ENCODE measurements around the gene PRKCA.

The PRKCA gene

DNA sequence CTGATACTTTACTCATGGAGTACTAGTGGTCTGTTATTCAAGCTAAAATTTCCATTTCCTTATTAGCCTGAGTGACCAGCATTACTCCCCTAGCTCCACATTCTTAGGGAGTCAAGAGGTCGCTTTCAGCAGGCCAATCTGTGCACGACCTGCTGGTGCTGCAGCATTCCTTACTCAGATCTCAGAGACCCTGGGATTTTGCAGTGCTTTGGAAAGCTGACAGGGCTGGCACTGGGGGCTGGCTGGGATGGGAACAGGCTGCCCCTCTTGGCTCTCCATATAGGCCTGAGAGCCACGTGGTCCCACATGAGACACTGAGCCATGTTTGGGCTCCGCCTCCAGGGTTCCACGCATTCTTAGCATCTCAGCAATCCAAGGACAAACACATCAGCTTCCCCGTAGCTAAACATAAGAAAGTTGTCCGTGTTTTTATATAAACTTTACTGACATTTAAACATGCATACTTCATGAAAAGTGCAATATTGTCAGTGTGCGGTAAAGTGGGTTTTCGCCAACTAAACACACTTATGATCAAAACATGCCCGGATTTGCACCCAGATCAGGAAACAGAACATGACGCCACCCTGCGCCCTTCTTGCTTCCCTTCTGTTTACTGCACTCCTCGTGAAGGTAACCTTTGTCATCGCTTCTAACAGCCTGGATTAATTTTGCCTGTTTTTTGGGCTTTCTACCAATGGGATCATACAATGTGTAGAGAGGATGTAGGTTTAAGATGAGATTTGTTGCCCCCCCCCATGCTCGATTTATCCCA lies 278.0 kb downstream of the PRKCA start:
- no peak for DNase-seq
- TF ChIP-seq POLR2A (IDR thresholded peaks at IDR 0.05; ENCODE audit: low read length) = no peak
- no peak for TF ChIP-seq GATA1 (IDR thresholded peaks at IDR 0.05; ENCODE audit: low read depth, low read length)

GRCh38 chr17:66580956-66581391 lies 278.6 kb downstream of the PRKCA start:
- no peak for TF ChIP-seq POLR2A (IDR thresholded peaks at IDR 0.05; ENCODE audit: low read length)
- TF ChIP-seq GATA1 (IDR thresholded peaks at IDR 0.05; ENCODE audit: low read depth, low read length) = no peak

GRCh38 chr17:66582373-66583111 lies 280.1 kb downstream of the PRKCA start:
- no peak for DNase-seq
- TF ChIP-seq GATA1 (IDR thresholded peaks at IDR 0.05; ENCODE audit: low read depth, low read length) = no peak
- no peak for TF ChIP-seq POLR2A (IDR thresholded peaks at IDR 0.05; ENCODE audit: low read length)

More at GRCh38 chr17:66580956-66581391, 278.6 kb downstream of the PRKCA start:
- no peak for DNase-seq

DNA sequence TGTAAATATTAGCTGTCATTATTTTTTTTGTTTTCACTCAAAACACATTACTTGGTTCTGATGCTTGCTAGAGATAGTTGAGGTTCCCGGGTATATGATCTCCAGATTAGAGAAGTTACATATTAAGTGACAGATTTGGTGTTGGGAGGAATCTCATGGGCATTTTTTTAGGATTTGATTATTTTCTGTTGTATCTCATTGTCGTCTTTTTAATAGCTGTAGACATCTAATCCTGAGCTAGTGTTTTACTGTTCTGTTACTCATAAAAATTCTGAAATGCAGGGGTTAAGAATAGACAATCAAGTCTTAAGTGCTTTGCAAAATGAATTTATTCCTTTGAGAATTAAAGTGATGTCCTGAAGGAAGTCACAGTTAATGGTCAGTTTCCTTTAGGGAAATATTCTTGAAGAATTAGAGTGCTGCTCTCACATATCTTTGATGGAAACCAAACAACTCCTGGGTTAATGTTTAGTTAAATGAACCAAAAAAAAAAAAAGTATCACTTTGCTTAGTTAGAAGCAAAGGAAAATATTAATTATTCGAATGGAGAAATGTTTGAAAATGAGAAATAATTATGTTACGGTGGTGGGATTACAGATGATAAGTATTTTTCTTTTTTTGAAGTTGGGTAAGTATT lies 280.8 kb downstream of the PRKCA start:
- TF ChIP-seq GATA1 (IDR thresholded peaks at IDR 0.05; ENCODE audit: low read depth, low read length) = no peak
- no peak for TF ChIP-seq POLR2A (IDR thresholded peaks at IDR 0.05; ENCODE audit: low read length)
- no peak for DNase-seq

DNA sequence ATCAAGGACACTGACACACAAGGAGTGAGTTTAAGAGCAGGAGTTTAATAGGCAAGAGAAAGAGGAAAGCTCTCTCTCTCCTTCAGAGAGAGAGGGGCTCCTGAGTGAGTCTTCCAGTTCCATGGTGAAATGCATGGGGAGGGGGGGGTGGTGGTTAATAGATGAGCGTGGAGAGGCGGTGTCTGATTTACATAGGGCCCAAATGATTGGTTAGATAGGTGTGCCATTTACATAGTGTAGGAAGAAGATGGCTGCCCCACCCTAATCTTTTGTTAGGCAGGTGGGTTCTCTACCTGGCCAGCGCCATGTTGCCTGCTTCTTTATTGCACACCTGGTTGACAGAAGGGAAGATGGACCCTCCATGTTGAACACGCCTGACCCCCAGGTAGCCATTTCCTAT lies 282.5 kb downstream of the PRKCA start:
- no peak for DNase-seq
- TF ChIP-seq POLR2A (IDR thresholded peaks at IDR 0.05; ENCODE audit: low read length) = no peak
- no peak for TF ChIP-seq GATA1 (IDR thresholded peaks at IDR 0.05; ENCODE audit: low read depth, low read length)

DNA sequence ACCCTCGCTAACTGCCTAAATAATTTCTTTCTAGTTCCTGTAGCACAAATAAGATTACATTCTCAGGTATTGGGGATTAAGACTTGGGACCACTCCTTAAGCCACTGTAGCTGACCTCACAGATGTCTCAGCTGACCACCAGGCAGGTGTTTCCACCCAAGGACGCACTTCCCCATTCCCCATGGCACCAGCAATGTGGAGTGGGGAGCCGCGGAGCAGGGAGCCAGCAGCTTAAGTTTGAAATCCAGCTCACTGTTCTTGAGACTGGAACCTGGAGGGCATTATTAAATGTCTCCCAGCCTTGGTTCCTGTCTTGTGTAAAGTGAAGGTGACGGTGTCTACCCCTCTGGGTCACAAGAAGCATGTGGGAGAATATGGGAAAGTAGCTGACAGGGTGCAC lies 283.1 kb downstream of the PRKCA start:
- TF ChIP-seq GATA1 (IDR thresholded peaks at IDR 0.05; ENCODE audit: low read depth, low read length) = no peak
- no peak for TF ChIP-seq POLR2A (IDR thresholded peaks at IDR 0.05; ENCODE audit: low read length)
- no peak for DNase-seq

DNA sequence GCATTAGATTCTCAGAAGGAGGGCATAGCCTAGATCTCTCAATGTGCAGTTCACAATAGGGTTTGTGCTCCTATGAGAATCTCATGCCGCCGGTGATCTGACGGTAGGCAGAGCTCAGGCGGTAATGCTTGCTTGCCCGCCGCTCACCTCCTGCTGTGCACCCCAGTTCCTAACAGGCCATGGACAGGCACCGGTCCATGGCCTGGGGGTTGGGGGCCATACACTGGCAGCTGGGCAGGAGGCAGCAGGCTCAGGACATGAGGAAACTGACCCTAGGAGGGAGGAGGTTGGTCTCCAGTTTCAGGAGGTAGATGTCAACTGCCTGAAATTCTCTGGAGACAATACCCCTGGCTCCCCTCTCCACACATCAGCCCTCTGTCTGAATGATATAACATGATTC lies 287.5 kb downstream of the PRKCA start:
- TF ChIP-seq GATA1 (IDR thresholded peaks at IDR 0.05; ENCODE audit: low read depth, low read length) = no peak
- TF ChIP-seq POLR2A (IDR thresholded peaks at IDR 0.05; ENCODE audit: low read length) = no peak
- no peak for DNase-seq

GRCh38 chr17:66593116-66593515 lies 290.7 kb downstream of the PRKCA start:
- DNase-seq = no peak
- no peak for TF ChIP-seq POLR2A (IDR thresholded peaks at IDR 0.05; ENCODE audit: low read length)
- no peak for TF ChIP-seq GATA1 (IDR thresholded peaks at IDR 0.05; ENCODE audit: low read depth, low read length)

- no peak for TF ChIP-seq POLR2A (IDR thresholded peaks at IDR 0.05; ENCODE audit: low read length)
- no peak for TF ChIP-seq GATA1 (IDR thresholded peaks at IDR 0.05; ENCODE audit: low read depth, low read length)
- DNase-seq = no peak
Measured at GRCh38 chr17:66595893-66596292, 293.5 kb downstream of the PRKCA start.

GRCh38 chr17:66602659-66603384 lies 300.4 kb downstream of the PRKCA start:
- no peak for TF ChIP-seq GATA1 (IDR thresholded peaks at IDR 0.05; ENCODE audit: low read depth, low read length)
- TF ChIP-seq POLR2A (IDR thresholded peaks at IDR 0.05; ENCODE audit: low read length) = no peak
- DNase-seq = no peak

- TF ChIP-seq POLR2A (IDR thresholded peaks at IDR 0.05; ENCODE audit: low read length) = no peak
- DNase-seq = no peak
Measured at GRCh38 chr17:66604376-66604775, 302.0 kb downstream of the PRKCA start.

DNA sequence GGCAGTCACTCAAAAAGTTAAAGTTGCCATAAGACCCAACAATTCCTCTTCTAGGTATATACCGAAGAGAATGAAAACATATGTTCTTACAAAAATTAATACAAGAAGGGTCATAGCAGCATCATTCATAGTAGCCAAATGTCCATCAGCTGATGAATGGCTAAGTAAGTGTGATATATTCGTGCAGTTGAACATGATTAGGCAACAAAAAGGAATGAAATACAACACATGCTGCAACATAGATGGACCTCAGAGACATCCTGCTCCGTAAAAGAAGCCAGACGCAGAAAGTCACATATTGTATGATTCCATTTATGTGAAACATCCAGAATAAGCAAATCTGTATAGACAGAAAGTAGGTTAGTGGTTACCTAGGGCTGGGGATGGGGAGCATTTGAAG lies 303.1 kb downstream of the PRKCA start:
- DNase-seq = no peak
- no peak for TF ChIP-seq POLR2A (IDR thresholded peaks at IDR 0.05; ENCODE audit: low read length)
- TF ChIP-seq GATA1 (IDR thresholded peaks at IDR 0.05; ENCODE audit: low read depth, low read length) = no peak

- no peak for DNase-seq
- TF ChIP-seq GATA1 (IDR thresholded peaks at IDR 0.05; ENCODE audit: low read depth, low read length) = no peak
- TF ChIP-seq POLR2A (IDR thresholded peaks at IDR 0.05; ENCODE audit: low read length) = no peak
Measured at GRCh38 chr17:66610361-66611133, 308.1 kb downstream of the PRKCA start.

Measured in erythroblast (primary cell).